GM21423 (cell line): ENCODE measurements around the gene LYZL1.
"Not testable (repeated sequence)": the region's sequence is repeated elsewhere in the genome, so short reads cannot be mapped to it uniquely, and the experiment has no call there.

Experiments used
- ATAC-seq: cut with Tn5 transposase; IDR thresholded peaks from one replicate; pipeline ENCODE4 v1.9.1; 2021; ENCODE audit warnings: mild to moderate bottlenecking, moderate library complexity; ENCODE audit not compliant: unreplicated experiment

LYZL1 gene

GRCh38 chr10:29259498-29259897, 29.4 kb upstream of the LYZL1 start:
- ATAC-seq: no peak

- no peak for ATAC-seq
Observed at GRCh38 chr10:29263506-29263905, 25.4 kb upstream of the LYZL1 start.

- no peak for ATAC-seq
Observed at GRCh38 chr10:29265210-29265768, 23.6 kb upstream of the LYZL1 start.

GRCh38 chr10:29266641-29267040, 22.2 kb upstream of the LYZL1 start:
- no peak for ATAC-seq

DNA sequence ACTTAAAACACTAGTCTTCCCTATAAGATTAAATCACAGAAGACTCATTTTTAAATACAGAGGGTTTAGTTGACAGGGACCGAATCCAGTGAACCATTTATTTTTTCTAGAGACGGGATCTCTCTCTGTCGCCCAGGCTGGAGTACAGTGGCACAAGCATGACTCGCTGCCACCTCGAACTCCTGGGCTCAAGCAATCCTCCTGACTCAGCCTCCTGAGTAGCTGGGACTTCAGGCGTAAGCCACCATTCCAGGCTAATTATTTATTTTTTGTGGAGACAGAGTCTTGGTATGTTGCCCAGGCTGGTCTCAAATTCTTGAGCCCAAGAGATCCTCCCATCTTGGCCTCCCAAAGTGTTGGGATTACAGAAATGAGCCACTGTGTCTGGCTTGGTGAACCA, 20.9 kb upstream of the LYZL1 start:
- ATAC-seq: no peak

GRCh38 chr10:29269486-29269885, 19.4 kb upstream of the LYZL1 start:
- ATAC-seq: no peak

- no peak for ATAC-seq
Observed at GRCh38 chr10:29270883-29271282, 18.0 kb upstream of the LYZL1 start.

GRCh38 chr10:29271877-29272276, 17.0 kb upstream of the LYZL1 start:
- no peak for ATAC-seq

GRCh38 chr10:29273478-29273877, 15.4 kb upstream of the LYZL1 start:
- ATAC-seq: no peak

DNA sequence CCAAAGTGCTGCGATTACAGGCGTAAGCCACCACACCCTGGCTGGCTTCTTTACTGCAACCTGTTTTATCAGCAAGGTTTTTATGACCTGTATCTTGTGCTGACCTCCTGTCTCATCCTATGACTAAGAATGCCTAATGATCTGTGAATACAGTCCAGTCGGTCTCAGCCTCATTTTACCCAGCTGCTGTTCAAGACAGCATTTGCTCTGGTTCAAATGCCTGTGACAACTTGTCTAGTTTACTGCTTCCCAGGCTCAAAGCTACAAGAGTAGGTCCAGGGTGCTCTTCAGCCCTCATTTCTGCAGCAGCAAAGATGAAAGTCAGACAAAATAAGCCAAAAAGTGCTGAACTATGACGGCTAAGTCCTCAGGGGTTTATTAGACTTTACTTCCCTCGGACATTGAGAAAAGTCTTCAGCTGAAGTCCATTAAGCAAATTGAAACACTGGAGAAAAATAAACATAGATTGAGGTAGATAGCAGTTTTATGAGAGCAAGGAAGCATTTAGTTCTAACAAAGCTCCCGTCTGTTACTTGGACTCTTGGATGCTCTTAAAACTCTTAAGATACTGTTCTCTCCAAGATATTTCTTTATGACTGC, 12.5 kb upstream of the LYZL1 start:
- ATAC-seq: no peak

DNA sequence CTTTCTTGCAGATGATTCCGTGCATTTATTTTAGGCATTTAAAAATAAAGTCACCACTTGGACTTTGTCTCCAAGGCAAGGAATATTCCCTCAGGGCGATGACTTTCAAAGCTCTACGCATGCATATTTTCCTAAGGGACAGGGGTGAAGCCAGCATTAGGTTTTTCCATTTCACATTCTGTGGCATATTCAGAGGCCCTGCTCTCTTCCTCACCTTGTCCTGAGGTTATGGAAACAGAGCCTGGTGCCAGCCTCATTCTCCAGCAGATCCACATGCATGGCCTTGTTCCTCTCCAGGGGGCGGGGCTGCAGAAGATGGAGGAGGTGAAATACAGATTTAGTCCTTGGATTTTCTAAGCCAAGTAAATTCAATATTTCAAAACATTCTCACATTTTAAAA, 11.6 kb upstream of the LYZL1 start:
- ATAC-seq: no peak

GRCh38 chr10:29279779-29280487, 8.9 kb upstream of the LYZL1 start:
- no peak for ATAC-seq

- ATAC-seq: no peak
Observed at GRCh38 chr10:29280488-29280840, 8.4 kb upstream of the LYZL1 start.

- ATAC-seq: peak; percentile 59
Observed at GRCh38 chr10:29285624-29286051, 3.2 kb upstream of the LYZL1 start.

DNA sequence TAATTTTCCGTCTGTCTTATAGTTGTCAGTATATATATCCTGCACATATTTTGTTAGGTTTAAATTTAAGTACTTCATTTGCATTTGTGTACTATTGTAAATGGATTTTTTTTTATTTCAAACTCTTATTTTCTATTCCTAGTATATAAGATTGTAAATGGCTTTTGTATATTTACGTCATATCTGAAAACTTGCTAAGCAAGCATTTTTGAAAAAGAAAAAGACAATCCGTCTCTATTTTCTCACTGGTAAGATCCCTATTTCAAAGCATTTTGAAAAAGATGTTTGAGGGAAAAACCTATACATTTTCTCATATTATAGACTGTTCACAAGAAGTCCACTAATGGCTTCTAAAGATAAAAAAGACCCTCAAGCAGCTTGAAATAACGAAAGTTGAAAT, 1.2 kb upstream of the LYZL1 start:
- no peak for ATAC-seq

DNA sequence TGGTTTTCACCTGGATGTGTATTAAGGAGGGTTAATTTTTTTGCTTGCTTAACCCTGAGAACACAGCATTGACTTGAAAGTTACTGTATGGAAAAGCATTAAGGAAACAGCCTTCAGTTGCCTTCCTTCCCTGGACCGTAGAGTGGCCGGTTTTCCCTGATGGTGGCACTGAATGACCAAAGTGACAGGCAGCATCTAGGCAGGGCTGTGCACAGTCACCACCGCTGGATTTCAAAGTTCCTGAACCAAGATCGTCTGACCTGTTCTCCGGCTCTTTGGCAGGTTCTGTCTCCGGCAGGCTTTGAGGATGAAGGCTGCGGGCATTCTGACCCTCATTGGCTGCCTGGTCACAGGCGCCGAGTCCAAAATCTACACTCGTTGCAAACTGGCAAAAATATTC, 2.7 kb downstream of the LYZL1 start:
- not testable (repeated sequence) for ATAC-seq

GRCh38 chr10:29292406-29292805, 3.5 kb downstream of the LYZL1 start:
- ATAC-seq: not testable (repeated sequence)

GRCh38 chr10:29295813-29296212, 6.9 kb downstream of the LYZL1 start:
- ATAC-seq: no peak

DNA sequence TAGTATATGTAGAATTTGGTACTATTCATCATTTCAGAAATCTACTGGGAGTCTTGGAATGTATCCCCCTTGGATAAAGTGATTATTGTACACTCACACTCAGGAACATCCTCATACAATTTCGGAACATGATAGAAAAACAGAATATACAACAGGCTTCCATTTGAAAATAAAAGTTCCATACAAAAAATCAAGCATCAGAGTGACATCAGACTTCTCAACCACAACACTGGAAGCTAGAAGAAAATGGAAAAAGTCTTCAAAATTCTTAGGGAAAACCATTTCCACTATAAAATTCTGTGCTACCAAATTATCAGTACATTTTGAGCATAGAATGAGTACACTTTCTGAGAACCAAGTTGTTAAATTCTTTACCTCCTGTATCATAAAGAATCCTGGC, 8.8 kb downstream of the LYZL1 start:
- ATAC-seq: no peak

DNA sequence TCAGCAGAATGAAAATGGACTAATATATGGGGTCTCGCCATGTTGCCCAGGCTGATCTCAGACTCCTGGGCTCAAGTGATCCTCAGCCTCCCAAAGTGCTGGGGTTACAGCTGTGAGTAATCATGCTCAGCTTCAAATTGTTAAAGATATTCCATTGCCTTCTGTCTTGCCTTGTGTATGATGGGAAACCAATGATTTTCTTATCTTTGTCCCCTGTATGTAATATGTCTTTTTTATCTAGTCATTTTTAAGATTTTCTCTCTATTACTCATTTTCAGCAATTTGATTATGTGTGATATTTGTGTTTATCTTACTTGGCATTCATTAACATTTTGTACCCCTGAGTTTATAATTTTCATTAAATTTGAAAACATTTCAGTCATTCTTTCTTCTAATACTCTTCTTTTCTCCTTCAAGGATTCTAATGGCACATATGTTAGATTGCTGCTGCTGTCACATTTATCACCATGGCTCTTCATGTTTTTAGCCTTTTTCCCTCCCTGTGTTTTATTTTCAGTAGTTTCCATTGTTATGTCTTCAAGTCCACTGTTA, 12.6 kb downstream of the LYZL1 start:
- no peak for ATAC-seq

DNA sequence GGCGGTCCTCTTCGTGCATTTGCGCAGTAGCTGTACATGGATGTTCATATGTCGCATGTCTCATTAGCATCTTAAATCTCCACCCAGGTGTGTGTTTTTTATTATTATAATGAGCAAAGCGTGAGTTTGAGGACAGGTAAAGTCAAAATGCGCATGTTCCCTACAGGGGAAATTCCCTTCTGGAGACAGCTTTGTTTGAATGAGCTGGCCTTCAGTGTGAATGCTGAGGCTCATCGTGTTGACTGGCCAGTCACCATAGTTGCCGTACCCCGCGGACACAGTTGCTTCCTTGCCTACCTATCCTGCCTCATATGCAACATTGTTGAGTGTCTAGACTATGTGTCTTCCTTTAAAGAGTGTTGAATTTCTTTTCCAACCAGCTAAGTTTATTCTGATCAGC, 13.6 kb downstream of the LYZL1 start:
- no peak for ATAC-seq

DNA sequence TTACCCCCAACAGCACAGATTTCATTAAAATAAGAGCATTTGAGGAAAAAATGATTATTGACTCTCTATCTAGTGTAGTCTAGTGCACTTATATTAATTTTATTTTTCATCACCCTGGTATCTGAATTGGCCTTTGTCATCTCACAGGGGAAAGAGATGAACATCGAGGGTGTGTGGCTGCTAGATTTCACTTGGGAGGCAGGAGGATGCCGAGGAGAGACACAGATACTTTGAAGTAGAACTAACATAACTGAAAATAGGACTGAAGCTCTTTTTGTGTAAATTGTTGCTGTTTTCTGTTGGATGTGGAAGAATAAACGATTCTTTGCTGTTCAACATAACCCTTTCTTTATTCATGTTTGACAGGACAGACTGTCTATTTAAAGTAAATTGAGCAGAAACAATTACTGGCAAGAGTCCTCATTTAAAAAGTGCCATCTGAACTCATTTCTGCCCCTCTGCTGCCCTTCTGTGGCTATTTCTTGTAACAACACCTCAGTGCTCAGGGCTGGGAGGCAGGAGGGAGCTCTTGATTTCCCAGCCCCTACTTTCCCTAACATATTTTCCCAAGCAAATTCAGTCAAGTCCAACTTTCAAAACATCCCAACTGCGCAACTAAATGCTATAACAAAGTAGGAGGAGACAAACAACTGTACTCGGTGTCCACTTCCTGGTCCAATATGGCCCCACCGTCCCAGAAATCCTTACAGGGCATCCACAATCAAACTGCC, 15.6 kb downstream of the LYZL1 start:
- ATAC-seq: no peak
